K562 (cell line): ENCODE results near the gene SEC14L2.

Experiments used
- CTCF ChIP-seq, 3 experiments: IDR thresholded peaks in 2 of 3; conservative IDR thresholded peaks in 1 of 3; 2 replicates each; pipeline ENCODE4 v1.5.1; 2011 to 2012; ENCODE audit warnings: low read length in 3 of 3, mild to moderate bottlenecking in 3 of 3, control low read depth in 2 of 3, improper control_type of control experiment in 1 of 3, inconsistent platforms in 1 of 3, low read depth in 1 of 3, mixed read lengths in 1 of 3, moderate library complexity in 1 of 3; ENCODE audit not compliant: insufficient read depth in 2 of 3
- DPF2 ChIP-seq: fragments of 450-650 bp; IDR thresholded peaks from 2 replicates; pipeline ENCODE4 v1.6.1; 2016
- NCOA1 ChIP-seq: fragments of 450-650 bp; IDR thresholded peaks from 2 replicates; pipeline ENCODE4 v1.6.1; 2016; ENCODE audit warnings: low read depth
- PHF8 ChIP-seq: fragments of 200-600 bp; sonication (generic); IDR thresholded peaks from 2 replicates; pipeline ENCODE4 v1.6.1; 2012; ENCODE audit warnings: mixed run types, mild to moderate bottlenecking, inconsistent platforms, low read length, moderate library complexity, borderline replicate concordance
- PYGO2 ChIP-seq: fragments of 450-650 bp; IDR thresholded peaks from 2 replicates; pipeline ENCODE4 v1.6.1; 2016; ENCODE audit warnings: mild to moderate bottlenecking, missing genetic modification characterization, moderate library complexity, missing compliant biosample characterization
- SIN3A ChIP-seq, 2 experiments: fragments of 150-350 bp in 1 of 2; IDR thresholded peaks; 2 replicates each; pipeline ENCODE4 v1.6.1; 2011 to 2016; ENCODE audit warnings: borderline replicate concordance in 2 of 2, low read depth in 2 of 2, low read length in 2 of 2, mild to moderate bottlenecking in 2 of 2, moderate library complexity in 2 of 2; ENCODE audit not compliant: control insufficient read depth in 1 of 2
- SRSF1 ChIP-seq: fragments of 200-400 bp; formaldehyde crosslinking; IDR thresholded peaks from 2 replicates; pipeline ENCODE4 v1.6.1; 2017; ENCODE audit warnings: mild to moderate bottlenecking, low read depth, low read length, moderate library complexity

- TF ChIP-seq SRSF1, result no peak
- no peak for TF ChIP-seq PHF8
- TF ChIP-seq DPF2, result no peak
- no peak for TF ChIP-seq SIN3A (IDR thresholded peaks at IDR 0.05; ENCODE audit: borderline replicate concordance in 2 of 2, control insufficient read depth in 1 of 2, low read depth in 2 of 2, low read length in 2 of 2)
- TF ChIP-seq PYGO2 (tag), result no peak
- no peak for TF ChIP-seq CTCF (IDR thresholded peaks at IDR 0.05 in 2 of 3, conservative IDR thresholded peaks at IDR 0.05 in 1 of 3; ENCODE audit: insufficient read depth in 2 of 3, low read depth in 1 of 3, low read length in 3 of 3)
- TF ChIP-seq NCOA1, result no peak
These were observed 24.8 kb upstream of the SEC14L2 start for GRCh38 chr22:30371981-30372380.
